GM23338 (cell line): ENCODE results near the gene PGLYRP4. TPM values are rescaled to one million over a fixed set of nuclear protein-coding genes. Genes with fewer than 3 reads are reported as not detected.

Experiments
- ATAC-seq: fragments of 200-7000 bp; cut with Tn5 transposase; 3 replicates; pipeline ENCODE4 v1.9.1; 2020
- DNase-seq: peaks from one replicate; pipeline ENCODE4 v3.0.0-alpha.2; 2015; ENCODE audit warnings: low spot score
- H2AFZ ChIP-seq: fragments of 200-600 bp; sonication (generic); 2 replicates; pipeline ENCODE4 v1.8.0; 2016; ENCODE audit warnings: antibody characterized with exemption, mild to moderate bottlenecking, moderate library complexity
- H3F3A ChIP-seq: fragments of 200-600 bp; sonication (generic); replicated peaks from 2 replicates; pipeline ENCODE4 v1.8.0; 2017; ENCODE audit warnings: antibody characterized with exemption, mixed run types, low read depth
- H3K27ac ChIP-seq: fragments of 200-600 bp; sonication (generic); 2 replicates; pipeline ENCODE4 v1.6.1; 2016; ENCODE audit warnings: low read depth
- H3K27me3 ChIP-seq: fragments of 200-600 bp; sonication (generic); 2 replicates; pipeline ENCODE4 v1.8.0; 2016; ENCODE audit warnings: mild to moderate bottlenecking, mixed run types, moderate library complexity; ENCODE audit not compliant: insufficient read depth
- H3K36me3 ChIP-seq: fragments of 200-600 bp; sonication (generic); 2 replicates; pipeline ENCODE4 v1.8.0; 2016; ENCODE audit warnings: mild to moderate bottlenecking; ENCODE audit not compliant: insufficient read depth
- H3K4me1 ChIP-seq: fragments of 200-600 bp; sonication (generic); 2 replicates; pipeline ENCODE4 v1.8.0; 2016; ENCODE audit warnings: mild to moderate bottlenecking, moderate library complexity; ENCODE audit not compliant: insufficient read depth
- H3K4me2 ChIP-seq: fragments of 200-600 bp; sonication (generic); 2 replicates; pipeline ENCODE4 v1.7.1; 2017; ENCODE audit warnings: mixed run types
- H3K4me3 ChIP-seq: fragments of 200-600 bp; sonication (generic); 2 replicates; pipeline ENCODE4 v1.6.1; 2016; ENCODE audit warnings: mixed run types
- H3K79me2 ChIP-seq: fragments of 200-600 bp; sonication (generic); replicated peaks from 2 replicates; pipeline ENCODE4 v1.8.0; 2017; ENCODE audit warnings: mild to moderate bottlenecking; ENCODE audit not compliant: insufficient read depth
- H3K9me2 ChIP-seq: fragments of 200-600 bp; sonication (generic); 2 replicates; pipeline ENCODE4 v1.8.0; 2017; ENCODE audit not compliant: insufficient read depth
- H4K20me1 ChIP-seq: fragments of 200-600 bp; sonication (generic); replicated peaks from 2 replicates; pipeline ENCODE4 v1.8.0; 2017; ENCODE audit warnings: mild to moderate bottlenecking; ENCODE audit not compliant: insufficient read depth
- H3K27ac Mint-ChIP-seq: 2 replicates; pipeline ENCODE4 v1.8.0; 2020; ENCODE audit warnings: inconsistent platforms, mild to moderate bottlenecking, moderate library complexity, mixed read lengths
- H3K27me3 Mint-ChIP-seq: 3 replicates; pipeline ENCODE4 v1.8.0; 2022; ENCODE audit warnings: low read depth, mild to moderate bottlenecking, moderate library complexity, mixed read lengths, inconsistent platforms; ENCODE audit not compliant: insufficient read depth, poor library complexity
- H3K36me3 Mint-ChIP-seq: 3 replicates; pipeline ENCODE4 v1.8.0; 2021; ENCODE audit warnings: low read depth, mild to moderate bottlenecking, inconsistent platforms, moderate library complexity, mixed read lengths
- H3K4me1 Mint-ChIP-seq: 3 replicates; pipeline ENCODE4 v1.8.0; 2020; ENCODE audit warnings: mild to moderate bottlenecking, inconsistent platforms, mixed read lengths
- H3K4me3 Mint-ChIP-seq: 3 replicates; pipeline ENCODE4 v1.8.0; 2021; ENCODE audit warnings: moderate library complexity, mild to moderate bottlenecking, inconsistent platforms, mixed read lengths
- H3K9me3 Mint-ChIP-seq: 3 replicates; pipeline ENCODE4 v1.8.0; 2020; ENCODE audit warnings: moderate library complexity, mild to moderate bottlenecking, inconsistent platforms, mixed read lengths
- CREB1 ChIP-seq: fragments of 250-450 bp; sonication (Bioruptor Pico); IDR thresholded peaks from 2 replicates; pipeline ENCODE4 v1.5.0; 2020; ENCODE audit warnings: low read depth, mild to moderate bottlenecking, moderate library complexity
- ETS1 ChIP-seq: IDR thresholded peaks from 2 replicates; pipeline ENCODE4 v1.6.1; 2016; ENCODE audit warnings: antibody characterized with exemption
- EZH2 ChIP-seq: fragments of 200-600 bp; sonication (generic); IDR thresholded peaks from one replicate; pipeline ENCODE4 v1.8.0; 2017; ENCODE audit warnings: antibody characterized with exemption, mild to moderate bottlenecking, low read depth; ENCODE audit not compliant: unreplicated experiment
- EZH2phosphoT487 ChIP-seq: fragments of 200-600 bp; sonication (generic); IDR thresholded peaks from one replicate; pipeline ENCODE4 v1.8.1; 2018; ENCODE audit warnings: antibody characterized with exemption; ENCODE audit not compliant: unreplicated experiment
- JUNB ChIP-seq: IDR thresholded peaks from one replicate; pipeline ENCODE4 v1.6.1; 2016; ENCODE audit warnings: antibody characterized with exemption; ENCODE audit not compliant: unreplicated experiment
- NANOG ChIP-seq: IDR thresholded peaks from 2 replicates; pipeline ENCODE4 v1.6.1; 2016; ENCODE audit warnings: antibody characterized with exemption, borderline replicate concordance
- POLR2AphosphoS5 ChIP-seq: IDR thresholded peaks from 2 replicates; pipeline ENCODE4 v1.6.1; 2016; ENCODE audit warnings: antibody characterized with exemption, low read depth
- REST ChIP-seq: IDR thresholded peaks from one replicate; pipeline ENCODE4 v1.6.1; 2018; ENCODE audit warnings: antibody characterized with exemption; ENCODE audit not compliant: unreplicated experiment
- STAT1 ChIP-seq: IDR thresholded peaks from one replicate; pipeline ENCODE4 v1.6.1; 2016; ENCODE audit warnings: antibody characterized with exemption; ENCODE audit not compliant: unreplicated experiment
- ZNF114 ChIP-seq: fragments of 250-450 bp; sonication (Bioruptor Pico); IDR thresholded peaks from 2 replicates; pipeline ENCODE4 v1.5.0; 2020; ENCODE audit warnings: mild to moderate bottlenecking, moderate library complexity
- ZNF331 ChIP-seq: fragments of 250-450 bp; sonication (Bioruptor Pico); IDR thresholded peaks from 2 replicates; pipeline ENCODE4 v1.5.0; 2020; ENCODE audit warnings: low read depth, mild to moderate bottlenecking, moderate library complexity
- polyA plus RNA-seq: library from polyadenylated mRNA; unstranded; fragments of >200 nt; fragmentation: Nextera tagmentation; extraction: Ambion mirVana; gene quantifications from 2 replicates; pipeline ENCODE4 v1.2.1, GENCODE V29; 2016
- total RNA-seq: library from RNA; depleted of rRNA; stranded (reverse); fragments of >200 nt; shearing (Covaris generic); gene quantifications from 2 replicates; pipeline ENCODE4 v1.2.3, GENCODE V29; 2014
- TF ChIP-seq, protein P1 (sequence below): fragments of 250-450 bp; sonication (Bioruptor Pico); IDR thresholded peaks from 2 replicates; pipeline ENCODE4 v1.5.0; 2020; ENCODE audit warnings: mild to moderate bottlenecking, moderate library complexity
- TF ChIP-seq, protein P2 (sequence below), 2 experiments: fragments of 200-600 bp in 1 of 2; sonication (generic) in 1 of 2; conservative IDR thresholded peaks; 2 replicates each; pipeline versions ENCODE4 v1.5.1 to v1.6.1; 2016 to 2017; ENCODE audit warnings: antibody characterized with exemption in 2 of 2, low read depth in 2 of 2, mild to moderate bottlenecking in 2 of 2, moderate library complexity in 1 of 2

Gene PGLYRP4
- total and polyA plus RNA-seq, 2 experiments from 2014 or later: not detected

DNA sequence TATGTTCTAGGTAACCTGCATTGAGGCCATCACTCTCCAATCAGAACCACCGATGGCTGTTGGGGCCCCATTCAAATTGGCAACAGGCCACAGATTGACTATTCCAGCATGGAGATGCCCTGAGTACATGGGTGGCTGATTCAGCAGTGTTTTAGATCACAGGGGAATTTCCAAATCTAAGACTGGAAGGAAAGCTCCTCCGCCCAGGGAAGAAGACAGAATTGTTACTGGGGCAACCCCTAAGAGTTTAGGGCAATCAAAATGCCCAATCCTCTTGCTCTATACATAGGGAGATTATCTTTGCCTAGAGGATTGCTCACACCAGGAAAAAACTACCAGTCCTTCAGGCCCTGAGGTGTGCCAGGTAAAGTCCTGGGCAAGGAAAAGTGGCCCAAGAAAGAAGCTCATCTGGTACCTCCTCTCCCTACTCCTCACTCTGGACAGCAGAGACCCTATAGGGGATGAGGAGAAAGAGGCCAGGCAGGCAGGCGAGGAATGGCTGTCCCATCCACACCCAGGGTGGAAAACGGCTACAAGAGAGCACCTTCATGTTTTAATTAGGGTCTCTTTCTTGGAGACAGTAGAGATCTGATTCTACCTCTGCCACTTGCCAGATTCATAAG is 36.4 kb upstream of the PGLYRP4 start:
- no peaks in the 10 kb centered on the region for H3K79me2 ChIP-seq
- Mint-ChIP-seq H3K4me1 (no peaks in the 10 kb centered on the region), H3K27ac (no peak overlapping the region), H3K27me3 (no peaks in the 10 kb centered on the region), H3K4me3 (no peak overlapping the region), H3K36me3 (no peaks in the 10 kb centered on the region), H3K9me3 (no peaks in the 10 kb centered on the region)
- TF ChIP-seq POLR2AphosphoS5: no peak
- TF ChIP-seq, protein P1, sequence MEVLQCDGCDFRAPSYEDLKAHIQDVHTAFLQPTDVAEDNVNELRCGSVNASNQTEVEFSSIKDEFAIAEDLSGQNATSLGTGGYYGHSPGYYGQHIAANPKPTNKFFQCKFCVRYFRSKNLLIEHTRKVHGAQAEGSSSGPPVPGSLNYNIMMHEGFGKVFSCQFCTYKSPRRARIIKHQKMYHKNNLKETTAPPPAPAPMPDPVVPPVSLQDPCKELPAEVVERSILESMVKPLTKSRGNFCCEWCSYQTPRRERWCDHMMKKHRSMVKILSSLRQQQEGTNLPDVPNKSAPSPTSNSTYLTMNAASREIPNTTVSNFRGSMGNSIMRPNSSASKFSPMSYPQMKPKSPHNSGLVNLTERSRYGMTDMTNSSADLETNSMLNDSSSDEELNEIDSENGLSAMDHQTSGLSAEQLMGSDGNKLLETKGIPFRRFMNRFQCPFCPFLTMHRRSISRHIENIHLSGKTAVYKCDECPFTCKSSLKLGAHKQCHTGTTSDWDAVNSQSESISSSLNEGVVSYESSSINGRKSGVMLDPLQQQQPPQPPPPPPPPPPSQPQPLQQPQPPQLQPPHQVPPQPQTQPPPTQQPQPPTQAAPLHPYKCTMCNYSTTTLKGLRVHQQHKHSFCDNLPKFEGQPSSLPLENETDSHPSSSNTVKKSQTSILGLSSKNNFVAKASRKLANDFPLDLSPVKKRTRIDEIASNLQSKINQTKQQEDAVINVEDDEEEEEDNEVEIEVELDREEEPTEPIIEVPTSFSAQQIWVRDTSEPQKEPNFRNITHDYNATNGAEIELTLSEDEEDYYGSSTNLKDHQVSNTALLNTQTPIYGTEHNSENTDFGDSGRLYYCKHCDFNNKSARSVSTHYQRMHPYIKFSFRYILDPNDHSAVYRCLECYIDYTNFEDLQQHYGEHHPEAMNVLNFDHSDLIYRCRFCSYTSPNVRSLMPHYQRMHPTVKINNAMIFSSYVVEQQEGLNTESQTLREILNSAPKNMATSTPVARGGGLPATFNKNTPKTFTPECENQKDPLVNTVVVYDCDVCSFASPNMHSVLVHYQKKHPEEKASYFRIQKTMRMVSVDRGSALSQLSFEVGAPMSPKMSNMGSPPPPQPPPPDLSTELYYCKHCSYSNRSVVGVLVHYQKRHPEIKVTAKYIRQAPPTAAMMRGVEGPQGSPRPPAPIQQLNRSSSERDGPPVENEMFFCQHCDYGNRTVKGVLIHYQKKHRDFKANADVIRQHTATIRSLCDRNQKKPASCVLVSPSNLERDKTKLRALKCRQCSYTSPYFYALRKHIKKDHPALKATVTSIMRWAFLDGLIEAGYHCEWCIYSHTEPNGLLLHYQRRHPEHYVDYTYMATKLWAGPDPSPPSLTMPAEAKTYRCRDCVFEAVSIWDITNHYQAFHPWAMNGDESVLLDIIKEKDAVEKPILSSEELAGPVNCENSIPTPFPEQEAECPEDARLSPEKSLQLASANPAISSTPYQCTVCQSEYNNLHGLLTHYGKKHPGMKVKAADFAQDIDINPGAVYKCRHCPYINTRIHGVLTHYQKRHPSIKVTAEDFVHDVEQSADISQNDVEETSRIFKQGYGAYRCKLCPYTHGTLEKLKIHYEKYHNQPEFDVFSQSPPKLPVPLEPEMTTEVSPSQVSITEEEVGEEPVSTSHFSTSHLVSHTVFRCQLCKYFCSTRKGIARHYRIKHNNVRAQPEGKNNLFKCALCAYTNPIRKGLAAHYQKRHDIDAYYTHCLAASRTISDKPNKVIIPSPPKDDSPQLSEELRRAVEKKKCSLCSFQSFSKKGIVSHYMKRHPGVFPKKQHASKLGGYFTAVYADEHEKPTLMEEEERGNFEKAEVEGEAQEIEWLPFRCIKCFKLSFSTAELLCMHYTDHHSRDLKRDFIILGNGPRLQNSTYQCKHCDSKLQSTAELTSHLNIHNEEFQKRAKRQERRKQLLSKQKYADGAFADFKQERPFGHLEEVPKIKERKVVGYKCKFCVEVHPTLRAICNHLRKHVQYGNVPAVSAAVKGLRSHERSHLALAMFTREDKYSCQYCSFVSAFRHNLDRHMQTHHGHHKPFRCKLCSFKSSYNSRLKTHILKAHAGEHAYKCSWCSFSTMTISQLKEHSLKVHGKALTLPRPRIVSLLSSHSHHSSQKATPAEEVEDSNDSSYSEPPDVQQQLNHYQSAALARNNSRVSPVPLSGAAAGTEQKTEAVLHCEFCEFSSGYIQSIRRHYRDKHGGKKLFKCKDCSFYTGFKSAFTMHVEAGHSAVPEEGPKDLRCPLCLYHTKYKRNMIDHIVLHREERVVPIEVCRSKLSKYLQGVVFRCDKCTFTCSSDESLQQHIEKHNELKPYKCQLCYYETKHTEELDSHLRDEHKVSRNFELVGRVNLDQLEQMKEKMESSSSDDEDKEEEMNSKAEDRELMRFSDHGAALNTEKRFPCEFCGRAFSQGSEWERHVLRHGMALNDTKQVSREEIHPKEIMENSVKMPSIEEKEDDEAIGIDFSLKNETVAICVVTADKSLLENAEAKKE (CRISPR knock-in tag): no peak
- TF ChIP-seq NANOG: no peak
- TF ChIP-seq, protein P2, sequence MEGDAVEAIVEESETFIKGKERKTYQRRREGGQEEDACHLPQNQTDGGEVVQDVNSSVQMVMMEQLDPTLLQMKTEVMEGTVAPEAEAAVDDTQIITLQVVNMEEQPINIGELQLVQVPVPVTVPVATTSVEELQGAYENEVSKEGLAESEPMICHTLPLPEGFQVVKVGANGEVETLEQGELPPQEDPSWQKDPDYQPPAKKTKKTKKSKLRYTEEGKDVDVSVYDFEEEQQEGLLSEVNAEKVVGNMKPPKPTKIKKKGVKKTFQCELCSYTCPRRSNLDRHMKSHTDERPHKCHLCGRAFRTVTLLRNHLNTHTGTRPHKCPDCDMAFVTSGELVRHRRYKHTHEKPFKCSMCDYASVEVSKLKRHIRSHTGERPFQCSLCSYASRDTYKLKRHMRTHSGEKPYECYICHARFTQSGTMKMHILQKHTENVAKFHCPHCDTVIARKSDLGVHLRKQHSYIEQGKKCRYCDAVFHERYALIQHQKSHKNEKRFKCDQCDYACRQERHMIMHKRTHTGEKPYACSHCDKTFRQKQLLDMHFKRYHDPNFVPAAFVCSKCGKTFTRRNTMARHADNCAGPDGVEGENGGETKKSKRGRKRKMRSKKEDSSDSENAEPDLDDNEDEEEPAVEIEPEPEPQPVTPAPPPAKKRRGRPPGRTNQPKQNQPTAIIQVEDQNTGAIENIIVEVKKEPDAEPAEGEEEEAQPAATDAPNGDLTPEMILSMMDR (conservative IDR thresholded peaks at IDR 0.05; ENCODE audit: low read depth in 2 of 2): no peak
- no peak for TF ChIP-seq ZNF331 (CRISPR knock-in tag)
- no peak for TF ChIP-seq REST
- TF ChIP-seq EZH2: no peak
- no peak for TF ChIP-seq ETS1
- TF ChIP-seq ZNF114 (CRISPR knock-in tag): no peak
- no peak for TF ChIP-seq EZH2phosphoT487
- TF ChIP-seq JUNB: no peak
- TF ChIP-seq CREB1 (CRISPR knock-in tag): no peak
- TF ChIP-seq STAT1: no peak
- H3K27me3 ChIP-seq: no peaks in the 10 kb centered on the region
- DNase-seq: no peak
- H3K4me2 ChIP-seq: no peak overlapping the region
- H3K27ac ChIP-seq: no peak overlapping the region
- no peaks in the 10 kb centered on the region for H3F3A ChIP-seq
- H3K4me3 ChIP-seq: no peak overlapping the region
- H3K36me3 ChIP-seq: no peaks in the 10 kb centered on the region
- H2AFZ ChIP-seq: no peak overlapping the region
- no peaks in the 10 kb centered on the region for H3K4me1 ChIP-seq
- peaks cover 3% of the 10 kb centered on the region; the same call in 1 of the 2 replicates for H3K9me2 ChIP-seq
- ATAC-seq: no peak
- H4K20me1 ChIP-seq: no peaks in the 10 kb centered on the region
